ENCODE data around the gene GRIN2A. TPM values are rescaled to one million over a fixed set of nuclear protein-coding genes. Genes with fewer than 3 reads are reported as not detected.

GRIN2A gene
- total and polyA plus RNA-seq, 2 donors (not counting 3 experiments of a cell fraction or from before 2014, with no cell fraction given), result not detected

GRCh38 chr16:9840761-9841665 is 341.2 kb downstream of the GRIN2A start:
- peaks cover 31% of the 10 kb centered on the region for H3K4me1 ChIP-seq (ENCODE audit: control insufficient read depth, extremely low read depth, insufficient read depth, low read length)
- dilution Hi-C loops (cut with MboI; ENCODE audit: extremely low pct_ligation_motif_present, low sequenced_read_pairs) (no loop called here), intact Hi-C loops (cut with micrococcal nuclease) (no loop called here)
- no peaks in the 10 kb centered on the region for H3K9me3 ChIP-seq (replicated peaks; ENCODE audit: control insufficient read depth, insufficient read depth, low read length)
- POLR2A ChIA-PET, result no interaction called here
- H3K9me1 ChIP-seq (replicated peaks; ENCODE audit: control insufficient read depth, extremely low read depth, insufficient read depth, low read length), result no peaks in the 10 kb centered on the region
- no peaks in the 10 kb centered on the region for H3K27me3 ChIP-seq (ENCODE audit: control insufficient read depth in 2 of 2, insufficient read depth in 2 of 2, low read length in 2 of 2)
- no peaks in the 10 kb centered on the region for H3K79me2 ChIP-seq (ENCODE audit: control insufficient read depth, insufficient read depth, low read length)
- no peaks in the 10 kb centered on the region for H4K20me1 ChIP-seq (replicated peaks; ENCODE audit: control insufficient read depth, extremely low read depth, insufficient read depth, low read length)
- no peak overlapping the region for H3K4me3 ChIP-seq (replicated peaks in 1 of 3; ENCODE audit: insufficient read depth in 1 of 3, low read depth in 1 of 3, low read length in 3 of 3)
- no TSS peak for BruUV-seq (replicated peaks)
- no peak overlapping the region for H3K4me2 ChIP-seq (ENCODE audit: insufficient read depth, low read length)
- DNase-seq (ENCODE audit: low read depth, low spot score) (no peak), FAIRE-seq (no peak)
- H3K9ac ChIP-seq (replicated peaks; ENCODE audit: extremely low read depth, insufficient read depth, low read length), result no peak overlapping the region
- no peak overlapping the region for H3K27ac ChIP-seq (ENCODE audit: insufficient read depth, low read depth, low read length)
- CTCF ChIA-PET, result no interaction called here
- H3K36me3 ChIP-seq (ENCODE audit: control insufficient read depth in 2 of 2, extremely low read depth in 1 of 2, insufficient read depth in 2 of 2, low read length in 2 of 2), result no peaks in the 10 kb centered on the region
- H2AFZ ChIP-seq (ENCODE audit: low read depth, low read length), result no peak overlapping the region
- TF ChIP-seq CTCF (IDR thresholded peaks at IDR 0.05; ENCODE audit: extremely low read depth in 1 of 2, insufficient read depth in 1 of 2, low read depth in 1 of 2, low read length in 2 of 2) (no peak), FOS (IDR thresholded peaks at IDR 0.05; ENCODE audit: borderline replicate concordance, insufficient read depth, low read length) (peak; percentile 8)

- Histone ChIP-seq H3K27me3 (ENCODE audit: control insufficient read depth in 2 of 2, insufficient read depth in 2 of 2, low read length in 2 of 2) (no peaks in the 10 kb centered on the region), H2AFZ (ENCODE audit: low read depth, low read length) (no peak overlapping the region), H3K9me1 (replicated peaks; ENCODE audit: control insufficient read depth, extremely low read depth, insufficient read depth, low read length) (no peaks in the 10 kb centered on the region), H4K20me1 (replicated peaks; ENCODE audit: control insufficient read depth, extremely low read depth, insufficient read depth, low read length) (no peaks in the 10 kb centered on the region), H3K9me3 (replicated peaks; ENCODE audit: control insufficient read depth, insufficient read depth, low read length) (no peaks in the 10 kb centered on the region), H3K4me1 (ENCODE audit: control insufficient read depth, extremely low read depth, insufficient read depth, low read length) (peaks cover 14% of the 10 kb centered on the region), H3K4me3 (replicated peaks in 1 of 3; ENCODE audit: insufficient read depth in 1 of 3, low read depth in 1 of 3, low read length in 3 of 3) (no peak overlapping the region), H3K27ac (ENCODE audit: insufficient read depth, low read depth, low read length) (peak overlapping the region; percentile 34), H3K36me3 (ENCODE audit: control insufficient read depth in 2 of 2, extremely low read depth in 1 of 2, insufficient read depth in 2 of 2, low read length in 2 of 2) (no peaks in the 10 kb centered on the region), H3K9ac (replicated peaks; ENCODE audit: extremely low read depth, insufficient read depth, low read length) (peak overlapping the region; percentile 9), H3K79me2 (ENCODE audit: control insufficient read depth, insufficient read depth, low read length) (no peaks in the 10 kb centered on the region), H3K4me2 (ENCODE audit: insufficient read depth, low read length) (peak overlapping the region; percentile 25)
- BruUV-seq (replicated peaks), result no TSS peak
- FAIRE-seq (peak; percentile 8), DNase-seq (ENCODE audit: low read depth, low spot score) (peak; percentile 44)
- ChIA-PET CTCF (no interaction called here), POLR2A (no interaction called here)
- intact Hi-C loops (cut with micrococcal nuclease), result no loop called here
- TF ChIP-seq FOS (IDR thresholded peaks at IDR 0.05; ENCODE audit: borderline replicate concordance, insufficient read depth, low read length), result peak; percentile 81
- no peak for TF ChIP-seq EZH2 (IDR thresholded peaks at IDR 0.05; ENCODE audit: borderline replicate concordance, low read depth, low read length, severe bottlenecking)
- peak; percentile 18 for TF ChIP-seq JUN (IDR thresholded peaks at IDR 0.05; ENCODE audit: borderline replicate concordance, insufficient read depth, insufficient read length, low read depth)
- TF ChIP-seq POLR2A (IDR thresholded peaks at IDR 0.05; ENCODE audit: low read depth, low read length), result no peak
- TF ChIP-seq GATA2 (IDR thresholded peaks at IDR 0.05; ENCODE audit: insufficient read depth, insufficient read length, low read depth, low read length), result peak; percentile 27
- dilution Hi-C loops (cut with MboI; ENCODE audit: extremely low pct_ligation_motif_present, low sequenced_read_pairs), result no loop called here
Measured at GRCh38 chr16:9837481-9837880, 344.7 kb downstream of the GRIN2A start.
